Measurements from ENCODE around the gene ANKRD23. TPM values are rescaled to one million over a fixed set of nuclear protein-coding genes. Genes with fewer than 3 reads are reported as not detected.

Gene ANKRD23
- total and polyA plus RNA-seq, 2 of the 13 experiments (the other 11 are each of a cell fraction or from before 2014, with no cell fraction given): 1.5 to 1.6 TPM

DNA sequence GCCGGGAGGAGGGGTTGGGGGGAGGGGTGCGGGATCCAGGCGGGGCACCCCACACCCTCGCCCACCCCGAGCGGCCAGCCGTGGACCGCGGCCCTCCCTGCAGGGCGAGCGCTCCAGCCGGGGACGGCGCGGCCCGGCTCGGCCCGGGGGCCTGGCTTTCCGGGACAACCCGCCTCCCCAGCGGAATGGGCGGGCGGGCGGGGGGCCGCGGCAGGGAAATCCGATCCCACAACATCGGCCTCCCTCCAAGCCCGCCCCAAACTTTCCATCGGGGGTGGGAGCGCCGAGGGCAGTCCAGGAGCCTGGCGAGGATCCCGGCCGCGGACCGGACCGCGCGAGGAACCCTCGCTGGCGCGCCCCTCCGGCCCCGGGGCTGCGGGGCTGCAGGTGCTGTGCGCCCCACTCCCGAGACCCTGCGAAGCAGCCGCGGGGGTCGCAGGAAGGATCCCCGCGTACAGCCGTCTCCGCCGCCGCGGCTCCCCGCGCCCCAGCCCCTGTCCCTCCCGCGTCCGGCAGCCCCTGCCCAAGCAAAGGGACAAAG is 25.5 kb upstream of the ANKRD23 start (continued):
- TF ChIP-seq, protein P1, sequence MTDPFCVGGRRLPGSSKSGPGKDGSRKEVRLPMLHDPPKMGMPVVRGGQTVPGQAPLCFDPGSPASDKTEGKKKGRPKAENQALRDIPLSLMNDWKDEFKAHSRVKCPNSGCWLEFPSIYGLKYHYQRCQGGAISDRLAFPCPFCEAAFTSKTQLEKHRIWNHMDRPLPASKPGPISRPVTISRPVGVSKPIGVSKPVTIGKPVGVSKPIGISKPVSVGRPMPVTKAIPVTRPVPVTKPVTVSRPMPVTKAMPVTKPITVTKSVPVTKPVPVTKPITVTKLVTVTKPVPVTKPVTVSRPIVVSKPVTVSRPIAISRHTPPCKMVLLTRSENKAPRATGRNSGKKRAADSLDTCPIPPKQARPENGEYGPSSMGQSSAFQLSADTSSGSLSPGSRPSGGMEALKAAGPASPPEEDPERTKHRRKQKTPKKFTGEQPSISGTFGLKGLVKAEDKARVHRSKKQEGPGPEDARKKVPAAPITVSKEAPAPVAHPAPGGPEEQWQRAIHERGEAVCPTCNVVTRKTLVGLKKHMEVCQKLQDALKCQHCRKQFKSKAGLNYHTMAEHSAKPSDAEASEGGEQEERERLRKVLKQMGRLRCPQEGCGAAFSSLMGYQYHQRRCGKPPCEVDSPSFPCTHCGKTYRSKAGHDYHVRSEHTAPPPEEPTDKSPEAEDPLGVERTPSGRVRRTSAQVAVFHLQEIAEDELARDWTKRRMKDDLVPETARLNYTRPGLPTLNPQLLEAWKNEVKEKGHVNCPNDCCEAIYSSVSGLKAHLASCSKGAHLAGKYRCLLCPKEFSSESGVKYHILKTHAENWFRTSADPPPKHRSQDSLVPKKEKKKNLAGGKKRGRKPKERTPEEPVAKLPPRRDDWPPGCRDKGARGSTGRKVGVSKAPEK (CRISPR knock-in tag; IDR thresholded peaks at IDR 0.05; ENCODE audit: borderline replicate concordance): no peak
- TF ChIP-seq CBFB (CRISPR knock-in tag; IDR thresholded peaks at IDR 0.05) (no peak), ZNF562 (CRISPR knock-in tag; IDR thresholded peaks at IDR 0.05; ENCODE audit: borderline replicate concordance) (no peak), JUNB (CRISPR knock-in tag; IDR thresholded peaks at IDR 0.05; ENCODE audit: borderline replicate concordance) (no peak), MTA3 (CRISPR knock-in tag; IDR thresholded peaks at IDR 0.05) (no peak), ZNF264 (CRISPR knock-in tag; IDR thresholded peaks at IDR 0.05) (no peak), SP4 (CRISPR knock-in tag; IDR thresholded peaks at IDR 0.05) (no peak), TEAD3 (CRISPR knock-in tag; optimal IDR thresholded peaks at IDR 0.05; ENCODE audit: borderline replicate concordance) (no peak), ZNF75D (CRISPR knock-in tag; IDR thresholded peaks at IDR 0.05; ENCODE audit: borderline replicate concordance) (no peak), ZNF605 (CRISPR knock-in tag; IDR thresholded peaks at IDR 0.05) (no peak), TBX3 (IDR thresholded peaks at IDR 0.05; ENCODE audit: borderline replicate concordance) (no peak), BHLHE40 (IDR thresholded peaks at IDR 0.05; ENCODE audit: low read length) (no peak), PHB2 (IDR thresholded peaks at IDR 0.05; ENCODE audit: partially characterized antibody) (no peak), SP5 (CRISPR knock-in tag; IDR thresholded peaks at IDR 0.05; ENCODE audit: borderline replicate concordance, low read depth) (peak; percentile 19; the same call in 1 of the 2 replicates), ZNF296 (CRISPR knock-in tag; conservative IDR thresholded peaks at IDR 0.05) (no peak), ZNF207 (IDR thresholded peaks at IDR 0.05; ENCODE audit: borderline replicate concordance) (no peak), NFATC3 (CRISPR knock-in tag; IDR thresholded peaks at IDR 0.05) (no peak)
- TF ChIP-seq, protein P2, sequence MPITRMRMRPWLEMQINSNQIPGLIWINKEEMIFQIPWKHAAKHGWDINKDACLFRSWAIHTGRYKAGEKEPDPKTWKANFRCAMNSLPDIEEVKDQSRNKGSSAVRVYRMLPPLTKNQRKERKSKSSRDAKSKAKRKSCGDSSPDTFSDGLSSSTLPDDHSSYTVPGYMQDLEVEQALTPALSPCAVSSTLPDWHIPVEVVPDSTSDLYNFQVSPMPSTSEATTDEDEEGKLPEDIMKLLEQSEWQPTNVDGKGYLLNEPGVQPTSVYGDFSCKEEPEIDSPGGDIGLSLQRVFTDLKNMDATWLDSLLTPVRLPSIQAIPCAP (CRISPR knock-in tag; IDR thresholded peaks at IDR 0.05; ENCODE audit: low read depth): no peak
- TF ChIP-seq, protein P3, sequence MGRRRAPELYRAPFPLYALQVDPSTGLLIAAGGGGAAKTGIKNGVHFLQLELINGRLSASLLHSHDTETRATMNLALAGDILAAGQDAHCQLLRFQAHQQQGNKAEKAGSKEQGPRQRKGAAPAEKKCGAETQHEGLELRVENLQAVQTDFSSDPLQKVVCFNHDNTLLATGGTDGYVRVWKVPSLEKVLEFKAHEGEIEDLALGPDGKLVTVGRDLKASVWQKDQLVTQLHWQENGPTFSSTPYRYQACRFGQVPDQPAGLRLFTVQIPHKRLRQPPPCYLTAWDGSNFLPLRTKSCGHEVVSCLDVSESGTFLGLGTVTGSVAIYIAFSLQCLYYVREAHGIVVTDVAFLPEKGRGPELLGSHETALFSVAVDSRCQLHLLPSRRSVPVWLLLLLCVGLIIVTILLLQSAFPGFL (CRISPR knock-in tag; IDR thresholded peaks at IDR 0.05): no peak
- TF ChIP-seq, protein P4, sequence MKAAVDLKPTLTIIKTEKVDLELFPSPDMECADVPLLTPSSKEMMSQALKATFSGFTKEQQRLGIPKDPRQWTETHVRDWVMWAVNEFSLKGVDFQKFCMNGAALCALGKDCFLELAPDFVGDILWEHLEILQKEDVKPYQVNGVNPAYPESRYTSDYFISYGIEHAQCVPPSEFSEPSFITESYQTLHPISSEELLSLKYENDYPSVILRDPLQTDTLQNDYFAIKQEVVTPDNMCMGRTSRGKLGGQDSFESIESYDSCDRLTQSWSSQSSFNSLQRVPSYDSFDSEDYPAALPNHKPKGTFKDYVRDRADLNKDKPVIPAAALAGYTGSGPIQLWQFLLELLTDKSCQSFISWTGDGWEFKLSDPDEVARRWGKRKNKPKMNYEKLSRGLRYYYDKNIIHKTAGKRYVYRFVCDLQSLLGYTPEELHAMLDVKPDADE (CRISPR knock-in tag; IDR thresholded peaks at IDR 0.05): no peak

All from HepG2 (cell line).